Measurements from ENCODE around the gene OR12D3.

Gene OR12D3

DNA sequence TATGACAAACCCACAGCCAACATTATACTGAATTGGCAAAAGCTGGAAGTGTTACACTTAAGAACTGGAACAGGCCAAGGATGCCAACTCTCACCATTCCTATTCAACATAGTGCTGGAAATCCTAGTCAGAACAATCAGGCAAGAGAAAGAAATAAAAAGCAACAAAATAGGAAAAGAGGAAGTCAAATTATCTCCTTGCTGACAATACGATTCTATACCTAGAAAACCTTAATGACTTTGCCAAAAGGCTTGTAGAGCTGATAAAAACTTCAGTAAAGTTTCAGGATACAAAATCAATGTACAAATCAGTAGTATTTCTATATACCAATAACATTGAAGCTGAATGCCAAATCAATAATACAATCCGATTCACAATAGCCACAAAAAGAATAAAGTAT, 38.8 kb downstream of the OR12D3 start:
- no peak overlapping the region for H3K27ac Mint-ChIP-seq
- H3K9me3 Mint-ChIP-seq = no peaks in the 10 kb centered on the region
- no peaks in the 10 kb centered on the region for H3K36me3 Mint-ChIP-seq (ENCODE audit: low read depth)
- H3K4me3 Mint-ChIP-seq = no peak overlapping the region
- H3K27me3 Mint-ChIP-seq (ENCODE audit: low read depth) = peaks cover 5% of the 10 kb centered on the region
- DNase-seq (ENCODE audit: low spot score) = no peak
- H3K4me1 Mint-ChIP-seq (ENCODE audit: low read depth) = no peaks in the 10 kb centered on the region

DNA sequence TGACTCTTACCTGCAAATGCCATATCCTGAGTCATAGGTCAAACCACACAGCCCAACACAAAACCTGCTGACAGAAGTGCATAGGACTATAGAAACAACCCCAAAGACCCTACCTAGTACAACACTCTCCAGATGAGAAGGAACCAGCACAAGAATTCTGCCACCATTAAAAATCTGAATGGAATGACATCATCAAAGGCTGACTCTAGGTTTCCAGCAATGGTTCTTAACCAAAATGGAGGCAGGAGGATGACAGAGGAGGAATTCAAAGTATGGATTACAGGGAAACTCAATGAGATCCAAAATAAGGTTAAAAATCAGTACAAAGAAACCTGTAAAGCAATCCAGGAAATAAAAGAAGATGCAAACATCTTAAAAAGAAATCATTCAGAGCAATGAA, 42.4 kb downstream of the OR12D3 start:
- Mint-ChIP-seq H3K9me3 (no peaks in the 10 kb centered on the region), H3K36me3 (ENCODE audit: low read depth) (no peaks in the 10 kb centered on the region), H3K4me1 (ENCODE audit: low read depth) (no peaks in the 10 kb centered on the region), H3K27me3 (ENCODE audit: low read depth) (peaks cover 2% of the 10 kb centered on the region), H3K4me3 (no peak overlapping the region), H3K27ac (no peak overlapping the region)
- no peak for DNase-seq (ENCODE audit: low spot score)

DNA sequence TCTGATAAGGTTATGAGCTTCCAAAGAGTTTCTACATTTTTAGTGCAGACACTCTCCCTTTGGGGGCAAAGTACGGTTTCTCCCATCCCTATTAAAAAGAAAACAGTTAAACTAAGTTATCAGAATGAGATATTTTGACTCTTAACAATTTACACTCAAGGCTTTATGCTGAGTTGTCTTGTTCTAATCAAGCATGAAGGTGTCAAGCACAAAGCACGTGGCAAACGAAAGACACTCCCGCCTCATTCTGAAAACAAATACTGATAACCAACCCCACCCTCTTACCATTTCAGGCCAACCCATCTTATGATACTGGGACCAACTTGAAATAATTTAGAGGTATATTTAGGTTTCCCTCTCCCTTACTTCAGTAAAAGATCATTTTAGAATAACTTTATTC, 49.3 kb downstream of the OR12D3 start:
- Mint-ChIP-seq H3K4me1 (ENCODE audit: low read depth) (no peaks in the 10 kb centered on the region), H3K27ac (no peak overlapping the region), H3K9me3 (no peaks in the 10 kb centered on the region), H3K4me3 (no peak overlapping the region), H3K36me3 (ENCODE audit: low read depth) (no peaks in the 10 kb centered on the region), H3K27me3 (ENCODE audit: low read depth) (peaks cover 5% of the 10 kb centered on the region)
- no peak for DNase-seq (ENCODE audit: low spot score)

Measured in T-helper 2 cell treated with Interferon-gamma antibody and Interleukin-4, amounts not matched to agents 5 μg/mL and 100 μg/mL, for 36 hours (primary cell).